Stimulated activated CD8-positive, alpha-beta memory T cell treated with anti-CD3 and anti-CD28 coated beads, Interleukin-4, amount 100 ng/mL, for 24 hours (primary cell): Measurements from ENCODE around the gene SPDYE3.
"Not testable (repeated sequence)": the region's sequence is repeated elsewhere in the genome, so short reads cannot be mapped to it uniquely, and the experiment has no call there.

ENCODE experiments used
- DNase-seq: peaks from one replicate; pipeline ENCODE4 v3.0.0-alpha.2; 2020; ENCODE audit warnings: low read depth

The SPDYE3 gene

DNA sequence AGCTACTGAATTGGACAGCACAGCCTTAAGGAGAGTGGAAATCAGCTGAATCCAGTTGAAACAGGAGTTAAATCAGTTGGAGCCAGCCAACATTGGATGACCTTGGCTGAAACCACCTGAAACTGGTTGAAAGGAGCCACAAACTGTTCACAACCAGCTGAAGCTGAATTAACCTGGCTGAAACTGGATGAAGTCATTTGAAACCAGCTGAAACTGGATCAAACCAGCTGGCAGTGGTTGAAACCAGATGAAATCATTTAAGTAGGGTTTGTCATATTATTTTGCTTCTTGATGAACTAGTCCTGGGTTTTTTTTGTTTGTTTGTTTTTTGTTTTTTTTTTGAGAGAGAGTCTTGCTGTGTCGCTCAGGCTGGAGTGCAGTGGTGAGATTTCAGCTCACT is 15.3 kb upstream of the SPDYE3 start:
- not testable (repeated sequence) for DNase-seq

DNA sequence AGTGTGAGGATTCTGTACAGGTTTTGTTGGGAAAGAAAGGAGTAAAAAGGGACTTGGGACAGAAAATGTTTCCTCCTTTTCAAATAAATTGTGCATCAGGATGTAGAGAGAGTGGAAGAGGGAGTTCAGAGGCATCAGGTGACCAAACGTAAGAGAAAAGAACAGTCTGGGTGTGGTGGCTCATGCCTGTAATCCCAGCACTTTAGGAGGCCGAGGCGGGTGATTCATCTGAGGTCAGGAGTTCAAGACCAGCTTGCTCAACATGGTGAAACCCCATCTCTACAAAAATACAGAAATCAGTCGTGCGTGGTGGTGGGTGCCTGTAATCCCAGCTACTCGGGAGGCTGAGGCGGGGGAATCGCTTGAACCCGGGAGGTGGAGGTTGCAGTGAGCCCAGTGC is 12.2 kb upstream of the SPDYE3 start:
- DNase-seq: not testable (repeated sequence)

DNA sequence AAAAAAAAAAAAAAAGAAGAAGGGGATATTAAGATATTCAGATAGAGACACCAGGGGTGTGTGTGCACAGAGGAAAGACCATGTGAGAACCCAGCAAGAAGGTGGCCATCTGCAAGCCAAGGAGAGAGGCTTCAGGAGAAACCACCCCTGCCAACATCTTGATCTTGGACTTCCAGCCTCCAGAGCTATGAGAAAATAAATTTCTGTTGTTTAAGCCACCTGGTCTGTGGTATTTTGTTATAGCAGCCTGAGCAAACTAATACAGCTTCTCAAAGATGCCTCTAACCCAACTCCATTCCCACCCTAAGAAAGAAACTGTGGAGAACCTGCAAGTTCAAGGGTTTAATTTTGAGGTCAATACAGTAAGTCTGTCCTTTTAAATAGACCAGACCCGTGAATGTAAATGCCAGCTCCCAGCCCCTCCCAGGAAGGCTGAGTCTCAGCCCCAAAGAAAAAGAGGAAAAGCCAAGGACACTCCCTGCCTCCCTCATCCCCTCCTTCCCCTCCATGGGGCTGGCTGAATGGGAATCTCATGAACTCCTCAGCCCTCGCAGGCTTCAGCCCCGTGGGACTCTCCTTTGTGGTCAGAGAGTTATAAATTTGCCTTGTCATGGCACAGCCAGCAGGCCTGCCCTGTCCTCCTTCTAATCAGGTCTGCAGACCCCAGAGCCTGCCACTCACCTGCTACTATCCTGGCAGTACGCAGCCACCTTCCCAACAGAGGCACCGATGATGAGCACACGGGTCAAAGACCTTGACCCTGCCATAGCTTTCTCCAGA is 9.5 kb upstream of the SPDYE3 start:
- not testable (repeated sequence) for DNase-seq

DNA sequence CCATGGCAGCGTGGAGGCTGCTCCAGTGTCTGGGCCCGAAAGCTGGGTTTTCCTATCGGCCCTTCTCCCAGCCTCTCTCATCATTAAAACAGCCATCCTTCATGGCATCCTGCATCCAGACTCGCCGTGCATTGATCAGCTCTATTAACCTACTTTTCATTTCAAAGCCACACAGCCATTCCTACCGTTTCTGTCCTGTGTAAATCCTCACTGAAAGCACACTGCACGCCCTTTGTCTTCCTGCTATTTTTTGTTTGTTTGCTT is 8.9 kb upstream of the SPDYE3 start:
- not testable (repeated sequence) for DNase-seq

DNA sequence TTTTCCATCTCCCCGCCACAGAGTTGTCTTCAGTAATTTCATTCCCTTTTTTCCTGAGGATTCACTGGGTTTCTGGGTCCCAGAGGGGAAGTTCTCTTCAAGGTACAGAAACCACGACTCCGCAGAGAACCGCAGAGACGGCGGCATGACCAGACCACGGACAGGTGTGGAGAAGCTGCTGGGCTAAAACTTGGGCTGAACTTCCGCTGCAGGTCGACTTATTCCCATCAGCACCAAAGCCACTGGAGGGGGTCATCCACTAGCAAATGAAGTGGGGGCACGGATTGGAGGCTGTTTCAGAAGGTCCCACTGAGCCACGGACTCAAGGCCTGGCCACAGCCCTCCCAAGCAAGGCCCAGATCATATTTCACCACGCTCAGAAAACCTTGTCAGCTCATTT is 3.0 kb upstream of the SPDYE3 start:
- not testable (repeated sequence) for DNase-seq

DNA sequence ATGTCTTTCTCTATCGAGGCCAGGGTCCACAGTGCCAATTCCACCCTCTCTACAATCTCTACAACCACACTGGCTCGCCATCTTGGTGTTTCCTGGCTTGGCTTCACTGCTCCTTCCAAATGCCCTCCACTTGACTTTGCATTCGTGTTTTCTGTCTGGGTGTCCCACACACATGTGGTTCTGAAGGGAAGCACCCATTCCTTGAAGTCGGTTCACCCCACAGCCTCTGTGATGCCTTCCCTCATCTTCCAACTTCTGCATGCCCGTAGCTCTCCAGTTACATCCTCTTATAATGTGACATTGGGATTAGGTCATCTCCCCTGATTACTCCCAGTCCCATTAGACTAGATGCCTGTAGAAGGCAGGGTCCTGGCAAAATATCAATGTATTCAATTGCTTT is 10.8 kb downstream of the SPDYE3 start:
- DNase-seq: not testable (repeated sequence)

DNA sequence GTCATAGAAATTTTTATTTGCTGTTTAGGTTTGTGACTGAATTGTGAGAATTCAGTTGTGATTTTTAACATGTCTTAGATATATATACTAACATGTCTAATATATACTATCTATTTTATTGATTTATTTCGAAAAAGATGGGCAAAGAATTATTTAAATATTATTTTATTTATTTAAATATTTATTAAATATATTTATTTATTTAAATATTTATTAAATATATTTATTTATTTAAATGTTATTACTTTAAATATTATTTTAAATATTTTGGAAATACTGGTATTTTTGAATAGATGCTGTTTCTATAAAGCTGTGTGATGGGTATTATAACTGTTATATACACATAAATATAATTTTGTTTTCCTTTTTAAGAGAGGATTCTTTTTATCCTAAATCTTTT is 14.1 kb downstream of the SPDYE3 start:
- DNase-seq: not testable (repeated sequence)

DNA sequence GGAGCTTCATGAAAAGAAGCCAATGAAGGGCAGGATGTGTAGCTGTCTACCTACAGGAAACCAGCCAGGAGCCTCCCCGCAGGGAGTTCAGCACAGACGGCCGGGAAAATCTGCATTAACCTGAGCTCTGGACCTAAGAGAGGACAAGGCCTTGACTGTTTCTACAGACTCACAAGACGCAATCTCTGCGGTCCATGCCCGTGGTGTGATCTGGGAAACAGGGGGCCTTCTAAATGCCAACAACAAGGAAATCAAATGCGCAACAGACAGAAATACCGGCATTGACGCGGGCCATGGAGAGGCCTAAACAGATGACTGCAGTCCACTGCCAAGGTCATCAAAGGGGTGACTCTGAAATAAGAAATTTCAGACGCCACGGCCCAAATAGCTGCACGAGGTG is 16.7 kb downstream of the SPDYE3 start:
- DNase-seq: not testable (repeated sequence)

DNA sequence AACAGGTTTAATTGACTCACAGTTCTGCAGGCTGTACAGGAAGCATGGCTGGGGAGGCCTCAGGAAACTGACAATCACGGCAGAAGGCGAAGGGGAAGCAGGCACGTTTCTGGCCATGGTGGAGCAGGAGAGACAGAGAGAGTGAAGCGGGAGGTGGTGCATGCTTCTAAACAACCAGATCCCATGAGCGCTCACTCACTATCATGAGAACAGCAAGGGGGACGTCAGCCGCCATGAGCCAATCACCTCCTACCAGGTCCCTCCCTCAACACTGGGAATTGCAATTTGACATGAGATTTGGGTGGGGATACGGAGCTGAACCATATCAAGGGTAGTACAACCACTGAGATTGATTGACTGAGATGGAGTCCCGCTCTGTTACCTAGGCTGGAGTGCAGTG is 18.2 kb downstream of the SPDYE3 start:
- not testable (repeated sequence) for DNase-seq

DNA sequence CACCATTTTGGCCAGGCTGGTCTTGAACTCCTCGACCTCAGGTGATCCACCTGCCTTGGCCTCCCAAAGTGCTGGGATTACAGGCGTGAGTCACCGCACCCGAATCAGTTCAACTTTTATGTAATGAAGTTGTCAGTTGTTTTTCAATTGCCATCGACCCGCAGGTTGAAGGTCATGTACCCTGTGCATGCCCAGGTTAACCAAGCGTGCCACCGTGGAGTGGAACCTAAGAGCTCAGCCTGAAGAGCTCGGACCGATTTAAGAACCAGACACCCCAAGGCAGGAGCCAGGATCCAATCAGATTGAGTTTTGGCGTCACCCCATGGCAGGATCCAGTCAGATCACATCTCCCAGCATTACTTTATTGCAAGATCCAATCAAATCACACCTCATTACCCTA is 19.4 kb downstream of the SPDYE3 start:
- DNase-seq: not testable (repeated sequence)

DNA sequence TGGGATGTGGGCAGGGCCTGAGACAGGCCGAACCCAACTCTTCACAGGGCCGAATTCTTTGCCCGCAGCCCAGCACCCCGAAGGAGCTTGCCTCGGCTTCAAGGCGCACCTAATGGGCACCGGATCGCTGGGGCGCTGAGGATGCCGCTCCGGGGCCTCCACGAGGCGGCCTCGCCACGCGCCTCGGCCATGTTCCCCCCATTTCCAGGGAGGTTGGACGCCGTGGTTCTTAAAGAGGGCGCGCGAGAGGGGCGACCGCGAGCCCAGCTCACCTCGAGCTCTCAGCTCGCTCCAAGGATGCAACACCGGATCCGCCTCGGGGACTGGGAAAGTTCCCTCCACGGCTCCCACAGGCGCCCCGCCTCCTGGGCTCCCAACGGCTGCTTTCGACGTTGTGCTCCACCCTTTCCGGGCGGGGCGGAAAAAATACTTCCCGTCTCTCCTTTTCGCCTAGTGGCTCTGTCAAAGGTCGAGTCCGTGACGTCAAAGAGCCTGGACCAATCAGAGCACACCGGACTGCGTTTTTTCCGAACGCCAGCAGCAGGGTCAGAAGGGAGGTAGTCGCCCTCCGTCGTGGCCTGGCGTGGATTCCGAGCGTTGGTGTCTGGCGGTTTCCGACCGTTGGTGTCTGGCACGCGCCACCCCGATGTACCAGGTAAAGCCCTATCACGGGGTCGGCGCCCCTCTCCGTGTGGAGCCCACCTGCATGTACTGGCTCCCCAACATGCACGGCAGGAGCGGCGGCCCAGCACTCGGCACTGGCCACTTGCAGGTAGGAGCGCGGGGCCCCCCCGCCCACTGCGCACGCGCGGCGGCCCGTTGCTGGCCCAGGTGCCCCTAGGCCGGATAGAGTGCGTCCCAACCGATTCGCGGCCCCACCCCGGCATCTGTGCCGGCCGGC is 28.3 kb downstream of the SPDYE3 start:
- DNase-seq: peak; percentile 77

DNA sequence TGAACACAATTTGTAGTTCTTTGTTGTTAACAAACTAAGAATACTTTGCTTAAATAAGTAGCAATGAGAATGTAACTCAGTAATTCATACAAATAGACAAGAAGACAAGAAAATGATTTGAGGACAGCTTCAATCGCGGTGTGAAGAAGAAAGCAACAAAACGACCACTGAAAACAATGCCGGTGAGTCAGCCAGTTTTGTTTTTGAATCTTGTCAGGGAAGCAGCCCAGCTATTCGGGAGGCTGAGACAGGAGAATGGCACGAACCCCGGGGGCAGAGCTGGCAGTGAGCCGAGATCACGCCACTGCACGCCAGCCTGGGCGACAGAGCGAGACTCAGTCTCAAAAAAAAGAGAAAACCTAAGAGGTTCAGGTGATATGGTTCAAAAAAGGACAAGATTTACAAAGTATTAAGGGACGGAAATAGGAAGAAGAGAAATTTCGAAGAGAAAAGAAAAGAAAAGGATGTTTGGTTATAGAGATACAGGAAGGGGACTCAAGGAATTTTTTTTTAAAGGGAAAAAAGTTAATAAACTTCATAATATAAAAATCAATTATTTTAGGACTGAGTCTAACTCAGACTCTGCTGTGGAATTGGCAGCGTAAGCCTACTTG is 30.7 kb downstream of the SPDYE3 start:
- not testable (repeated sequence) for DNase-seq

DNA sequence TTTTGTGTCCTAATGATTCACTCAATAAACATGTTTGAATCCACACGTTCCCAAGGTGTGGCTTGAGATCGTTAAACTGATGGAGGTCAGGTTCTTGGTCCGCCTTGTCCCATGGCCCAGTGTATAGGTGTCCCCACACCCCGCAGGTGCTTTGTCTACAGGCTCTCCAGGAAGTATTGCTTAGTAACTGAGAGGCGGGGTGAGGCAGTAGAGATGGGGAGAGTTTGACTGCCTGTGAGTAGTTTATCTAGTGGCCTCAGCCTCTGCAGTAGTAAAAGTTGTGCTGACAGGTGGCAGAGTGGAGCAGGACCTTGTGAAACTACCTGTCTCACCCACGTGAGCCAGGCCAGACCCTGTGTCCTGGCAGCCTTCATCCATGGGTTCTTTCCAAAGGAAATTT is 33.8 kb downstream of the SPDYE3 start:
- DNase-seq: not testable (repeated sequence)

DNA sequence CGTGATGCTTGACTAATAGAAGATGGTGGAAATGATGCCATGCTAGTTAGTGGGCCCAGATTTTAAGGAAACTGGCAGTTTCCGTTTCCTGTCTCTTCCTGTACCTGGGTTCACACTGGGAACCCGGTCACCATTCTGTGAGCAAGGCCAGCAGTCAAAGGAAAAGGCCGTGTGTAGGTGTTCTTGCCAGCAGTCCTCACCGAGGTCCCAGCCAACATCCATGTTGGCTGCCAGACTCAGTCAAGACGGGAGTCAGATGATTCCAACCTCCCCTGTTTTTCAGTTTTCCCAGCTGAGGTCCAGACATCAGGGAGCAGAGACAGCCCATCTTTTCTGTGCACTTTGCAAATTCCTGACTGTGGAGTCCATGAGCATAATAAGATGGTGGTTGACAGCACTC is 35.3 kb downstream of the SPDYE3 start:
- no peak for DNase-seq

DNA sequence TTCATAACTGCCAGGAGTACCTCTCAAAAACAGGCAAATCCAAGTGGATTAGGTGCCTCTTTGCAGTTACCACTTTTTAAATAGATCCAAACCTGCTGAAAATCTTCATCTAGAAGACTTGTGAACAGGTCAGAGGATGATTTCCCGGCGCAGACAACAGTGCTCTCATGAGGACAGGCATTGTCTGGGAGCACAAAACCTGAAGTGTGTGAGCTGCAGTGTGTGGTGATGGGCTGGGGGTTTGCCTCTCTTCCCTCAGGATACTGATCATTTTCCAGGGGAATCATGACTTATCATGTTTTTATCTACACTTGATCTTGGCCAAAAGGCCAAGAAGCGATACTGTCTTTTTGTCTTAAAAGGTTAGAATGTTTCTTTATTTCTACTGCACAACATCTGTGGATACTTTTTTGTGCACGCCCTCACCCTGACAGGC is 36.6 kb downstream of the SPDYE3 start:
- DNase-seq: not testable (repeated sequence)

DNA sequence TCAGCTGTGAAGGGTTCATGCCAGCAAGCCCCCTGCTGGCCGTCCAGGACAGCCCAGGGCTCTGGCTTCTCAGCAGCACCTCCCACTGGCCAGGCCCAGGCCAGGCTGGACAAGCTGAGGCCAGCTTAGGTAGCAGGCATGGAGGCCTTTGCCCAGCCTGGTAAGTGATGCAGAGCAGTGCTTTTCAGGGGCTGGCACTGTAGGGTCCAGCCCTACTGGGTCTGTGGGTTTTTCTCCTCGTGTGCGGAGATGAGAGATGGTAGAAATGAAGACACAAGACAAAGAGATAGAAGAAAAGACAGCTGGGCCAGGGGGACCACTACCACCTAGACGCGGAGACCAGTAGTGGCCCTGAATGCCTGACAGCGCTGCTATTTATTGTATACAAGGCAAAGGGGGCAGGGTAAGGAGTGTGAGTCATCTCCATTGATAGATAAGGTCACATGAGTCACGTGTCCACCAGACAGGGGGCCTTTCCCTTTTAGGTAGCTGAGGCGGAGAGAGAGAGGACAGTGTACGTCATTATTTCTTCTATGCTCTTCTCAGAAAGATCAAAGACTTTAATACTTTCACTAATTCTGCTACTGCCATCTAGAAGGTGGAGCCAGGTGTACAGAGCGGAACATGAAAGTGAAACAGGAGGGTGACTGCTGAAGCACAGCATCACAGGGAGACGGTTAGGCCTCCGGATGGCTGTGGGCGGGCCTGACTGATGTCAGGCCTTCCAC is 37.2 kb downstream of the SPDYE3 start:
- peak; percentile 56 for DNase-seq

DNA sequence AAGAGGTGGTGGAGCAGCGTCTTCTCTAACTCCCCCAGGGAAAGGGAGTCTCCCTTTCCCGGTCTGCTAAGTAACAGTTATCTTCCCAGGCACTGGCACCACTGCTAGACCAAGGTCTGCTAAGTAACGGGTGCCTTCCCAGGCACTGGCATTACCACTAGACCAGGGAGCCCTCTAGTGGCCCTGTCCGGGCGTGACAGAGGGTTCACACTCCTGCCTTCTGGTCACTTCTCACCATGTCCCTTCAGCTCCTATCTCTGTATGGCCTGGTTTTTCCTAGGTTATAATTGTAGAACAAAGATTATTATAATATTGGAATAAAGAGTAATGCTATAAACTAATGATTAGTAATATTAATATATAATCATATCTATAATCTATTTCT is 37.8 kb downstream of the SPDYE3 start:
- peak; percentile 52 for DNase-seq

DNA sequence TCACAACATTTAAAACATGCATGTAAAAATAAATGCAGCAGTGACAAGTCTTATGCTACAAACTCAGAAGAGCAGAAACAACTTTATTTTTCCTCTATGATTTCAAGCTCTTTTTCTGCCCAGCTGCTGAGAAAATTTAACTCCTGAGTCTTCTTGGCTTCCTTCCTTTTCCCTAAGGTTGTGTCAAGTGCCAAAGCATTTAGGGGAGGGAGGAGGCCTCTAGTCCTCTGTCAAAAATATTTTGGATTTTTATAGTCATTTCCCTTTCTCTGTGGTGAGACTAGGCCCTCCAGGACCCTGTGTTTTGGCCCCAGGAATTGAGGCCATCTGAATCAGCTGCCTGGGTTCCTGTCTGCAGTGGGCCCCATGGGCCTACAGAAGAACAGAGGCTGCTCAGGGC is 39.4 kb downstream of the SPDYE3 start:
- DNase-seq: no peak

DNA sequence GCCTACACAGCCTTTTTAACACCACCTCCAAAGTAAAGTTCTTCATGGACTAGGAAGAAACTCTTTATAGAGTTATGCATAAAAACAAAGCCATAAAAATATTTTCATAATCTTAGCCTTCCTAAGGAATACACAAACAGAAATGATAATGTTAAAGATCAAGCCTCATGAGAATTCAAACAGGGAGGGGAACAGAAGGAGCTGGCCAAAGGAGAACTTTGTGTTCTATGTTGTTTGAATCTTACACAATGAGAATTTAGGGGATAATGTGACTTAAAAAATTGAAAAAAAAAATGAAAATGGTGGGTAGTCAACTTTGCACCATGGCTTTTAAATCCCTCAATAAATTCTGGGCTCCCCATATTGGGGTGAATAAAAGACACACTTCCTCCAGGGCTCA is 41.3 kb downstream of the SPDYE3 start:
- DNase-seq: no peak

DNA sequence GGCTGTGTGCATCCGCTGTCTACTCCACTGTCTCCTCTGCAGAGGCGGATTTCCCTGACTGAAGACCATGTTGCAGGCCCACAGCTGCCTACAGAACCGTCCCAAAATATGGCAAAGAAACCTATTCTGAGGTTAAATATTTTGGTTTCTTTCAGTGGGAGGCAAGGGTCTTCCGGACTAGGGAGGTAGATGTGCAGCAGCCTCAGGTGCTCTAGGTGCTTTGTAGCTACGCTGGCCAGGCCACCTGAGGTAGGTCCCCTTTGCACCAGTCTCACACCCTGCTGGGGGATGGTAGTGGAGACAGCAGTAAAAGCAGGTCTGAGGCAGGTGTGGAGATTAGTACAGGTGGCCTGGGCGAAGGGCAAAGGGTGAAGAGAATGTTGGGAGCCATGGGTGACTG is 42.3 kb downstream of the SPDYE3 start:
- no peak for DNase-seq

DNA sequence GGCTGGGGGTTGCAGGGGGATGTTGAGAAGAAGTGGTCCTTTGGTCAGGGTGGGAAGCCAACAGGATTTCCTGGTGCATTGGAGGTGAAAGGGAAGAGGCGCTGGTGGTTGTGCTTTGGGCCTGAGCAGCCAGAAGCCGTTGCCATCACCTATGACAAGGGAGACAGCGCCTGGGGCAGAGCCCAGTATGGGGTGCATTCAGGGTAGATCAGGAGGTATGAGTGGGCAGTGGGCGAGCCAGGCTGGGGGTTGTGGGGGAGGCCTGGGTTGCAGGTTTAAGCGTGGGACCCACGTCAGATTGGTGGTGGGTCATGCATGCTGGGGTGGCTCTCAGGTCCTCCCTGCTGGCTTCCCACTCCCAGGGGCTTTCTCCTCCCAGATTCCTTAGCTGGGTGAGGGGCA is 44.2 kb downstream of the SPDYE3 start:
- no peak for DNase-seq

DNA sequence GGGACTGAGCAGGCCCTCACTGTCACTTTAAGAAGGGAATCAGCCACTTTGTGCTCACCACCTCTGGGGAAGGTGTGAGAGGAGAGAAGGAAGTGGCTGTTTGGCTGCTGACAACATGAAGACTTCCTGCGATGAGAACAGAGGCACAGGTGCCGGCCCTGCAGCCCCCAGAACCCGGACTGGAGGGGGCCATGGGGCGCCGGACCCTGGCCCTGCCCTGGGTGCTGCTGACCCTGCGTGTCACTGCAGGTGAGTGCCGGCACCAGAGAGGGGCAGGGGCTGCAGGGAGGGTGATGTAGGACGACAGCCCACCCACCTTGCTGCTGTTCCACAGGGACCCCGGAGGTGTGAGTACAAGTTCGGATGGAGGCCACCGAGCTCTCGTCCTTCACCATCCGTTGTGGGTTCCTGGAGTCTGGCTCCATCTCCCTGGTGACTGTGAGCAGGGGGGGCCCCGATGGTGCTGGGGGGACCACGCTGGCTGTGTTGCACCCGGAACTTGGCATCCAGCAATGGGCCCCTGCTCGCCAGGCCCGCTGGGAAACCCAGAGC is 44.8 kb downstream of the SPDYE3 start:
- DNase-seq: not testable (repeated sequence)
